HG02943 (cell line): ENCODE data around the gene INPP5F.

Source experiments
- ATAC-seq: cut with Tn5 transposase; IDR thresholded peaks from one replicate; pipeline ENCODE4 v1.9.1; 2021; ENCODE audit warnings: mild to moderate bottlenecking, low read depth, moderate library complexity; ENCODE audit not compliant: unreplicated experiment

INPP5F gene

DNA sequence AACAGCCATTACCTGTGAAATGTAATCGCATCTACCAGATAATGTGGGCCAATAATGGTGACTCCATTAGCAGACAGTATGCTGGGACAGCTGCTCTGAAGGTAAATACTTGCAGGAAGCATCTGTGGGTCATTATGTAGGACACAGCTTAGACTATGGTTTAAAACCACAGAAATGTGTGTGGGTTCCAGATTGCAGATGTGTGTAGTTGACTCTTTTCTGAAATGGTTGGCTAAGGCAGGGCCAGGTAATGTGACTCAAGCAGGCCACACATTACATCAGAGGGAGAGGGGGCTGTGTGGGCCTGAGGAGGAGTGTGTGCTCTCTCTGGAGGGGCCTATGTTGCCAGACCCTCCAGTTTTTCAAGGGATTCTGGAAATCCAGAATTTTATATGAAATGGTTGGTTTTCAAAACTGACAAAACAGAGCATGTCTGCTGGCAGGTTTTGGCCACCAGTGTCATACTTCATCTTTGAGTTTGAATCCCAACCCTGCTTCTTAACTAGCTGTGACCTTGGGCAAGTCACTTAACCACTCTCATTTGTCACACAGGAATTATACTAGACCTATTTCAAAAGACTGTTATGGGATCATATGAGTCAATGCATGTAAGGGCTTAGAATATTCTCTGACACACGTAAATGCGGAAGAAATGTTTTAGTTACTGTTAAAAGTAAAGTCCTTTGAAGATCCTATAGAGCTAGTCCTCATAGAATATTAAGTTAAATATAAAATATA, 82.3 kb downstream of the INPP5F start:
- ATAC-seq: no peak

DNA sequence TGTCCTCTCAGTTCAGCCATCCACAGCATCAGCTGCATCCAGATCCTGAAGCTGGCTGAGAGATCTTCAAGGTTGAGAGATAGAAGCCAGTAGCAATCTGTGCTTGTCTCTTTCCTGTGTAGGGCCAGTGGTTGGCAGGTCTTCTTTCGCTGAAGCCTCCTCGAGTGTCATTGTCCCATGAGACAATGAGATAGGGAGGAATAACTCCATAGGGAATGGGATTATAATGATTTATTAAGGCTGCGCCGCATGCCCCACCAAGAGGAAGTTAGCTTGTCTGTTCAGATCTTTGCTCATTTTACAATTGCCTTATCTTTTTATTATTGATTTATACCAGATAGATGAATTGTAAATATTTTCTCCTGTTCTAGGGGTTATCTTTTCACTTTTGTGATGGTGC, 85.3 kb downstream of the INPP5F start:
- no peak for ATAC-seq

DNA sequence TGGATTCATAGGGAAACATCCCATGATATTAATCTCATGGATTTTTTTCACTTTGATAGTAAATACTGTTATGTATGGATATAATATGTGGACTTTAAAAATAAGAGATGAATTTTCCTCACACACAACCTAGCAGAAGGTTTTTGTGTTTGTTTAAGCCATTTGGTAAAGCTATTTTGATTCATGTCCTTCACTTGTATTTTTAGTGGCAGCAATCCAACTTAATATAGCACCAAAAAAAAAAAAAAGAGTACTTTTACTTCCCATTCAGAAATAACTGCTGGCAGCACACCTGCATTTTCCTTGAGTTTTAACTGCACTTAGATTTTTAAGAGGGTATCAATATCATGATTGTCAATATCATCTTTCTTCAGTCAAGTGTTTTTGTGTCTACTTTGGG, 86.8 kb downstream of the INPP5F start:
- no peak for ATAC-seq

DNA sequence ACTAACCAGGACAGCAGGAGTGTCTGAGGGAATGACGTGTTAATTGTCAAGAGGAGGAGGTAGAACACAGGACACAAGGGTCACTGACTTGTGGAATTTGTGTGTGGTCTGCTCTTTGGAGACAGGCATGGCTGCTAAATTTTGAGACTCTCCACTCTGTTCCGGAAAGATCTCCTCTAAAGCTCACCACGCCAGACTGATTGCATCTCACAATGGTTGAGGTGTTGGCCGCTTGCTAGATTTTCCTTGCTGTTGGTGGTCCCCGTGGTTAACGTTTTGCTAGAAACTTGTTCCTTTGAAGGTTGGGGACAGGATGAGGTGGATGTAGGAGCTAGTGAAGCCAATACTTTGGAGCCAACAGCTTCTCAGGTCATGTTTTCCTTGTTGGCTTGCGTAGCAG, 89.8 kb downstream of the INPP5F start:
- no peak for ATAC-seq

DNA sequence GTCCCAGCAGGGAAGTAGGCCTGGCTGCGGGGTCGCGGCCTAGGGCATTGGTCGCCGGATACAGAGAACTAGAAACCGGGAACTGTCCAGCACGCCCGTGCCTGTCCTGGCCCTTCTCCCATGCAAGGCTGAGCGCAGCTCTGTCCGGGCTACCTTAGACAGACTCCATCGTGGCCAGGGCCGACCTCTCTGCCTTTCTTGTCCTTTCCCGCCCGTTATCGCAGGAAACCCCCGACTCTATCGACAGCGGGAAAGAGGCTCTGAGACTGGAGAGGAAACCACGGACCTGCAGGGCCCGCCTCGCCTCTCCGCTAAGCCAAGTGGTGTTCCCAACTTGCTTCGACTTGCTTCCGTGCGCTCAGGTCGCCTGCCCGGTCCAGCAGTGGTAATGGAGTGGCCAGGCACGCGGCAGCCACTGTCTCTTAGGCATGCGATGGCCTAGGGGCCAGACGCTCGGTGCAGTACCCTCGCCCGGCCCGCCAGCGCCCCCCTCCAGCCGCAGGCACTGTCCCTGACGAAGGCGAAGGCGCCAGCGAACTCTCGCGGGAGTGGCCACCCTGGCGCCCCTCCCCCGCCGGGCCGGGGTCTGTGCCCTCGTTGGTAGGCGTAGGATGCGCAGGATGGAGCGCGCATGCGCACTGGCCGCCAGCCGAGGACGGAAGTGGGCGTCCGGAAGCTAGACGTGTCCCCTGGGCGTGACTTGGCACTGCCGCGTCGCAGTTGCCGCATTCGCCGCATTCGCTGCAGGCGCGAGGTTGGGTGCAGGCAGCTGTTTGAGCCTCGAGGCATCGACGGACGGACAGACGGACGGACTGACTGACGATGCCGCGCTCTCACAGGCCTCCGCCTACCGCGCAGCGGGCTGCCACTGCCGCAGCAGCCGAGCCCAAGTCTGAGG, 92.4 kb downstream of the INPP5F start:
- no peak for ATAC-seq

DNA sequence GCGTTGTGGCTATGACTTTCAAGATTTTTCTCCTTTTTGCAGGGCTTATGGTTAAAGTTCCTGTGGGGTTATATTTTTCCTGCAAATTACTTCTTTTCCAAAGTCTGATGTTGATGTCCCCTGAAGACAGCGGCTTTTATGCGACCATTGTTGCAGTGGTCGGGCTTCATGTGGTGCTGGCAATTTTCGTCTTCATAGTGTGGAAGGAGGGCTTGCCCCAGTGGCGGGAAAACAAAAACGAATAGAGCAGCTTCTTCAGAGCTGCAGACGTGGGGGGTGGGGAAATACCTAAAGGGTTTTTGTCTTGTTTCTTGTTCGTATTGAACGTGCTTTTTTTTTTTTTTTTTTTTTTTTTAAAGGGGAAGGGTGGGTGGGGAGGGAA, 93.0 kb downstream of the INPP5F start:
- no peak for ATAC-seq

DNA sequence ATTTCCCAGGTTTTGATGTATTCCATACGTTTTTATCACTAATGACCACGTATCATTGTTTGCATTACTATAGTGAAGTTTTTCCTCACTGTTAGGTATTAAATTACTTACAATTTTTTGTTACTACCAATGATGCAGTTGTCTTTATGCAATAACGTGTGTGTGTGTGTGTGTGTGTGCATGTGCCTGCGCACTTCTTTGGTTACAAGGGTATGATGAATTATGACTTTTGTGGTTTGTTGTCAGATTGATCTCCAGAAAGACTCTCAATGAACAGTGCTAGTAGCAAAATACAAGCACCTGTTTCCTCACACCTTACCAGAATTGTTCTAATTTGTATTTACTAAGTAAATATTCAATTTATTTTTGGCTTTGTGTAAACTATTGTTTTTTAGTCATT, 95.3 kb downstream of the INPP5F start:
- ATAC-seq: no peak

DNA sequence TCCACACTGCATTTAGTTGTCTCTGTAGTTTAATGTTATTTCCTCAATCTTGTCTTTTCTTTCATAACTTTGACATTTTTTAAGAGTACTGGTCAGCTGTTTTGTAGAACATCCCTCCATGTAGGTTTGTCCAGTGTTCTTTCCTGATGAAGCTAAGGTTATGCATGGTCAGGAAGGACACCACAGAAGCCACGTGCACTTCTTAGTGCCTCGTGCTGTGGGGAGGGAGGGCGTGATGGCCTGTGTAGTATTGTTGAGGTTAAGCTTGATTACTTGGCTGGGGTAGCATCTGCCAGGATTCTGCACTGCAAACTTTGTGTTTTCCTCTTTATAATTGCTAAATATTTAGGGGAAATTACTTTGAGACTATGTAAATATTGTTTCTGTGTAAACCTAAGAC, 98.4 kb downstream of the INPP5F start:
- ATAC-seq: no peak

DNA sequence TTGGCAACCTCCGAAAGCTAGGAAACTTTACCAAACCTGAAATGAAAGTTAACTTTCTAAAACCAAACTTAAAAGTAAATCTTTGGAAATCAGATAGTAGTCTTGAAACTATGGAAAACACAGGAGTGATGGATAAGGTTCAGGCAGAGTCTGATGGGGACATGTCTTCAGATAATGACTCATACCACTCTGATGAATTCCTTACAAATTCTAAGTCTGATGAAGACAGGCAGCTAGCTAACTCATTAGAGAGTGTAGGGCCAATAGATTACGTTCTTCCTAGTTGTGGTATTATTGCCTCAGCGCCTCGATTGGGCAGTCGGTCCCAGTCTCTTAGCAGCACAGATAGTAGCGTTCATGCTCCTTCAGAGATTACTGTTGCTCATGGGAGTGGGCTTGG, 100.9 kb downstream of the INPP5F start:
- no peak for ATAC-seq

DNA sequence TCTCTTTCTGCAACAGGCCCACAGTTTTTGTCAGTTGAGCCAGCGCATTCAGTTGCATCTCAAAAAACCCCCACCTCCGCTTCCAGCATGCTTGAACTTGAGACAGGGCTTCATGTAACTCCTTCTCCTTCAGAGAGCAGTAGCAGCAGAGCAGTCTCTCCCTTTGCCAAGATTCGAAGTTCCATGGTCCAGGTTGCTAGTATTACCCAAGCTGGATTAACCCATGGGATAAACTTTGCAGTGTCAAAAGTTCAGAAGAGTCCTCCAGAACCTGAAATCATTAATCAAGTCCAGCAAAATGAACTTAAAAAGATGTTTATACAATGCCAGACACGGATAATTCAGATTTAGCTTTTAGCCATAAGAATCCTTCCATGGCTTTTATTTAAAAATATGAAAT, 101.6 kb downstream of the INPP5F start:
- ATAC-seq: no peak

DNA sequence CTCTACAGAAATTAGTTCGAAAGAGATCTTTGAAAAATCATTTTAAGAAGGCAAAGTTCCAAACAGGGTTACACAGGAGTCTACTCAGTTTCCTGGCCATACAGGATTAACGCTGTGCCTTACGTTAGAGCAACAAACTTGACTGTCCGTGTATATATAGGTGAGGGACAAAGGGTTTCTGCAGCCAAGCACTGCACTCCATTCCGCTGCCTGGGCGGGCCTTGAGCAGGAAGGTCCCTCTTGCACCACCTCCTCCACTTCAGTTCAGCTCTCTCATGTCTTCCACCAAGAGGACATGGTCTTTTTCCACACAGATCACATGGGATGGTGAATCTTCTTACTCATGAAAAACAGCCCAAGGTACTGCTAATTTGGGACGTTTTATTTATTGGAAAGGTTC, 103.6 kb downstream of the INPP5F start:
- ATAC-seq: no peak

DNA sequence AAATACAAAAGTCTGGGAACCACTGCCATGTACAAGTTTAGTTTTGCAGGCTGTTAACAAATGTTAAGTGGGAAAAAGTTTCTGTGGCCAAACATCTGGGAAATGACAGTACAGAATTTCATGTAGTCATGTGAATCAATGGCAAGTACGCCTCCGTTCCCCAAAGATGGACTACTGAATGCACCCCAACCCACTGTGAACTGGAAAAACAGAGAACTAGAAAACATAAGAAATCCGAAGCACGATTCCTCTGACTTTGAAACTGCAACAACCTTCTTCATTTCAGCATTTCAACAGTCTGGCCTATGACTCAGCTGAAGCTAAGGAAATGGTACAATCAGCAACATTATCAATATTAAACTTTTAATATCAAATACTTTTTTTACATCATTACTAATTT, 105.0 kb downstream of the INPP5F start:
- no peak for ATAC-seq

DNA sequence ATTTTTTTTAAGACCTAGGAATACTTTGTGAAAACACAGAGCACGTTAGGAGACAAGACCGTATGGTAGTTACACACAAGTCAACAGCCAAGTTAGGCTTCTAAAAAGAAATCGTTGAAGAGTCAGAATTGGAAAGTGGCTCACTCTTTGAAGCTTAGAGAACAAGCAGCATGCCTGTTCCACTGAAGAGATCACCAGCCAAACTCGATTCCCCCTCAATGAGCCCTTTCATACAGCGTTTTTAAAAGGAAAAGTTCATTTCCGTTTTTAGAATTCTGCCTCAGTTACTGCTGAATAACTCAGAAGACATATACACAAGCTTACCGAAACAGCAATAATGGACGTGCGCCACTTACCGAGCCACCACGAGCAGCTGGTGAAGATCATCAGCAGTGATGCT, 105.8 kb downstream of the INPP5F start:
- ATAC-seq: no peak

DNA sequence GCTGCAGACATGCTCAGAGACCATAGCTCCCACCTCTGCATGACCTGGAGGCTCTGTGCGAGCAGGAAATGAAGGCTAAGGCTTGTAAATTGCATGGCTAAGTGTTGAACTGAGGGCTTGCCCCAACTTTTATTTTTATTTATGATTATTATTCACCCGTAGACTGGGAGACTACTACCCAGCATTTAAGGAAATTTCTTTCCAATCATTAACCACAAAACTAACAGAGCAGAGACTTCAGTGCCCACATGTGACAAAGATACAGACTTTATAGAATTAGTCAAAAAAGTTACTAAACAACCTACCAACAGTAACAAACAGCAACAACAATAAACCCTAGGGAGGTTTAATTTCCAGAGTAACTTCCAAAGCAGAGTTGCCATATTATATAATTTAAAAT, 107.1 kb downstream of the INPP5F start:
- ATAC-seq: no peak

DNA sequence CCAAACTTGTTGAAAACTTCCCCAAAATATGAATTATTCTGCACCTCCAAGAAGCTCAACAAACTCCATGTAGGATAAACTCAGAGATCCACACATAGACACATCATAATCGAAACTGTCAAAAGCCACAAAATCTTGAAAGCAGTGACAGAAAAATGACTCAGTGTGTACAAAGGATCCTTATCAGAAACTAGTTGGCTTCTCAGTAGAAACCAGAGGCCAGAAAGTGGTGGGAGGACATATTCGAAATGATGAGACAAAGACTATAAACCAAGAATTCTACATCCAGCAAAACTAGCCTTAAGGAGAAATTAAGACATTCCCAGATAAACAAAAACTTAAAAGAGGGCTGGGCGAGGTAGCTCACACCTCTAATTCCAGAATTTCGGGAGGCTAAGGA, 108.3 kb downstream of the INPP5F start:
- ATAC-seq: no peak

DNA sequence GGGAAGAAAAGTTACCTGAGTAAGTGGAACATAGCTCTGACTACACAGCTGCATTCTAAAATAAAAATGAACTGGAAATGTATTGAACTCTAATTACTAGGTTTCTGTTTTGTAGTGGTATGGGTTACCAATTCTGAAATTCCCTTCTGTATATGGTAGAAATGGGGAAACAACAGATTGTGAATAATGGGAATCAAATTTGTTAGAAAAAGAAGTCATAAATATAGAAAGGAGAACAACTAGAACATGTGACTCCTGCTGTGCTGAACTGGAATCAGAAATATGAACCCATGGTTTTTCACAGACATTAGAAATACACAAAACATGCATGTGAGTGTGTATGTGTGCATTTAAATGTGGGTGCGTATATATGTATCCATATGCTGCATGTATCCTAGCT, 119.8 kb downstream of the INPP5F start:
- ATAC-seq: no peak

DNA sequence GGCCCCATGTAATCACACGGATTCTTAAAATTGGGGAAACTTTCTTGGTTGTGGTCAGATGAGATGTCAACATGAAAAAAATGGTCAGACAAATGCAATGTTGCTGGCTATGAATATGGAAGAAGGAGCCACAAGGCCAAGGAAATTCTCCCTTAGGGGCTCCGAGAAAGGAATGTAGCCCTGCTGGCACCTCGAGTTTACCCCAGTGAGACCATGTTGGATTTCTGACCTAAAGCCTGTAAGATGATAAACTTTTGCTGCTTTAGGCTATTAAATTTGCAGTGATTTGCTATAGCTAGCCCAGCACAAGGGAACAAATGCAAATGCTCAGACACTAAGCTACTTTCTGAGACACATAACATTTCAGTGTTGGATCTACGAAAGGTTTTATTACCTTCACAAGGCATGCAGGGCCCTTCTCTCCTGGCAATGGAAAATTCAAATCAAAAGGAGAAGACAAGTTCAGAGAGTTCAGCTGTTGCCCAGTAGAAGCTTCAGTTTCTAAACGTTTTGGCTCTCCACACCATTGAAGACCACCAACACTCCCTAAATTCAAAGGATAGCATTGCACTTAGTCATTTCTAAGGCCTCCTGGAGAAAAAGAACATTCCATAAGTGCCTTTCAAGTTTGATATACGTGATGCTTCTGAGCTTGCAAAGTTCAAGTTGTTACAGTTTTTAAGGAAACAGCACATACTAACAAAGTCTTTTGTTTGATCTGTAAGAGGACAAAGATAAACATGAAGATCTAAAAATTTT, 123.4 kb downstream of the INPP5F start:
- no peak for ATAC-seq

DNA sequence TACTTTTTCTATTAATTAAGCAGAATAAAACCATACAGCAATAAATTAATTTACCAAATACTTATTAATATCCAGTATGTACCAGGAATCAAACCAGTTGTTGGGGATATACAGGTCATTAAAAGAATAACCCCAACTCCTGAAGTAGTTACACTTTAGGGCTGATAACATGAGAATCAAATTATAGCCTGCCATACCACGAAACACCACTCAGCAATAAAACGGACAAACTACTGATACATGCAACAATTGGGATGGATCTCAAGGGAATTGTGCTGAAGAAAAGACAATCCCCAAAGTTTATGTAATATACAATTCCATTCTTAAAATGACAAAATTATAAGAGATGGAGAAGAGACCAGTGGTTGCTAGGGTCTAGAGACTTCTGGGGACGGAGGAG, 124.1 kb downstream of the INPP5F start:
- no peak for ATAC-seq

DNA sequence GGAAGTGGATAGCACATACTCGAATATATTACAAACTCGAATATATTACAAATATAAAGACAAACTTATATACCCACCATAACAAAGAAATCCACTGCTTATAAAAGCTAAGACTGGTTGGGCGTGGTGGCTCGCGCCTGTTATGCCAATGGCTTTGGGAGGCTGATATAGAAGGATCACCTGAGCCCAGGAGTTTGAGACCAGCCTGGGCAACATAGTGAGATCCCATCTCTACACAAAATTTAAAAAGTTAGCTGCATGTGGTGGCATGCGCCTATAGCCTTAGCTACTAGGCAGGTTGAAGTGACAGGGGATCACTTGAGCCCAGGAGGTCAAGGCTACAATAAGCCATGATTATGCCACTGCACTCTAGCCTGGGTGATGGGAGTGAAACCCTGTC, 126.4 kb downstream of the INPP5F start:
- ATAC-seq: no peak

DNA sequence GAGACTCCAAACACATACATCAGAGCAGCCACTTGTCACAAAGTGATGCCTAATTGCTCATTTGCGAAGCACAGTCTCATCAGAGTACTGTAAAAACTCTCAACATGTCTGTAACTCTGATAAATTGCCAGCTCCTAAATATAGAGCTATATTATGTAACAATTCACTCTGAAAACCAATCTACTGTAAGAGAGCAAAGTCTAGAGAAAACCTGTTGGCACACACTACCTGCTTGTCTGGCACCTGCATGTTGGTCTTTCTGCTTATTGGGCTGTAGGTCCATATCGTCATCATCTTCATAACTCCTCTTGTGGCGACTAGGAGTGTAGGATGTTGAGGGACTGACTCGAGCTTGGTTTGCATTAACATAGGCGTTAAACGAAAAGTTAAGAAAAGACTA, 127.0 kb downstream of the INPP5F start:
- no peak for ATAC-seq

DNA sequence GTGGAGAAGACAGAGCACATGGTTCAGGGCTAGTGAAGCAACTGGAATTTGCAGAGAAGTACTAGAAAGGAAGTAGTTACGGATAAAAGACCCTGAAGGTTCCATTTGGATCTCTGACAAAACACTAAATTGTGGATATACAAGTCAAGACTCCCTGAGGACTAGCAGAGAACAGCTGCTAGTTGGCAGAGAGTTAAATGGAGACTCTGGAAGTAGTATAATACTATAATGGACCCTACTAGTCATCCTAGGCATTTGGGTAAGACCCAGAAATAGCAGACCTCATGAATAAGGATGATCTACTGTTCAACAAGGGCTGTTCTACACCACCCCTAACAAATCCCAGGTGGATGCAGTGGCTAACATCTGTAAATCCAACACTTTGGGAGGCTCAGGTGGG, 127.7 kb downstream of the INPP5F start:
- no peak for ATAC-seq
